ENCODE measurements around the gene ARL14EPL.

GRCh38 chr5:116088062-116088461 is 55.8 kb downstream of the ARL14EPL start:
- no peak for TF ChIP-seq CTCF (IDR thresholded peaks at IDR 0.05; ENCODE audit: low read length)
- no peak for TF ChIP-seq EZH2 (IDR thresholded peaks at IDR 0.05; ENCODE audit: borderline replicate concordance, low read length)

All from OCI-LY1 (cell line).